WERI-Rb-1 (cell line): ENCODE results near the gene LRFN3.

ENCODE experiments used
- DNase-seq: peaks from one replicate; pipeline ENCODE4 v3.0.0-alpha.2; 2020
- H3K27ac ChIP-seq: fragments of 250-450 bp; sonication (Bioruptor Pico); 2 replicates; pipeline ENCODE4 v1.5.1; 2020; ENCODE audit warnings: mild to moderate bottlenecking, moderate library complexity
- H3K27me3 ChIP-seq: fragments of 250-450 bp; sonication (Bioruptor Pico); 2 replicates; pipeline ENCODE4 v1.5.1; 2021; ENCODE audit warnings: mild to moderate bottlenecking, low read depth, moderate library complexity; ENCODE audit not compliant: insufficient read depth, severe bottlenecking
- H3K36me3 ChIP-seq: fragments of 250-450 bp; sonication (Bioruptor Pico); 2 replicates; pipeline ENCODE4 v1.5.1; 2020; ENCODE audit warnings: mild to moderate bottlenecking, moderate library complexity
- H3K4me3 ChIP-seq: 2 replicates; pipeline ENCODE4 v1.5.1; 2011; ENCODE audit warnings: low read depth, mild to moderate bottlenecking, control low read depth, low read length
- H3K9me3 ChIP-seq: fragments of 250-450 bp; sonication (Bioruptor Pico); 2 replicates; pipeline ENCODE4 v1.5.1; 2021; ENCODE audit warnings: mild to moderate bottlenecking, moderate library complexity; ENCODE audit not compliant: severe bottlenecking
- CTCF ChIP-seq: IDR thresholded peaks from 2 replicates; pipeline ENCODE4 v1.5.1; 2011; ENCODE audit warnings: low read depth, mild to moderate bottlenecking, control low read depth, inconsistent platforms, low read length

LRFN3 gene

GRCh38 chr19:35899547-35900214 lies 36.5 kb upstream of the LRFN3 start:
- no peaks in the 10 kb centered on the region for H3K9me3 ChIP-seq
- peak overlapping the region; percentile 82 for H3K4me3 ChIP-seq
- no peak for TF ChIP-seq CTCF
- H3K27ac ChIP-seq = peak overlapping the region; percentile 81
- peak; percentile 87 for DNase-seq
- H3K27me3 ChIP-seq = no peaks in the 10 kb centered on the region
- H3K36me3 ChIP-seq = peaks cover 30% of the 10 kb centered on the region

- Histone ChIP-seq H3K27me3 (no peaks in the 10 kb centered on the region), H3K9me3 (no peaks in the 10 kb centered on the region), H3K4me3 (peak overlapping the region; percentile 82), H3K27ac (peak overlapping the region; percentile 81), H3K36me3 (peaks cover 17% of the 10 kb centered on the region)
- no peak for TF ChIP-seq CTCF
- DNase-seq = no peak
Measured at GRCh38 chr19:35901055-35901644, 35.0 kb upstream of the LRFN3 start.

GRCh38 chr19:35901854-35902661 lies 34.1 kb upstream of the LRFN3 start, which contains the start of gene HCST:
Gene HCST, plus strand, starts transcription at chr19:35902529. Its CDS starts 65 bp downstream, at chr19:35902594.
- Histone ChIP-seq H3K27me3 (no peaks in the 10 kb centered on the region), H3K4me3 (no peak within 1 kb of the TSS), H3K9me3 (no peaks in the 10 kb centered on the region), H3K36me3 (peaks cover 11% of the 10 kb centered on the region), H3K27ac (no peak within 1 kb of the TSS)
- TF ChIP-seq CTCF = no peak
- peak; percentile 34 for DNase-seq

- Histone ChIP-seq H3K9me3 (no peaks in the 10 kb centered on the region), H3K4me3 (no peak overlapping the region), H3K27me3 (no peaks in the 10 kb centered on the region), H3K27ac (no peak overlapping the region), H3K36me3 (peaks cover 1% of the 10 kb centered on the region)
- DNase-seq = no peak
- TF ChIP-seq CTCF = no peak
Measured at GRCh38 chr19:35902870-35903475, 33.2 kb upstream of the LRFN3 start.

GRCh38 chr19:35903550-35904179 lies 32.5 kb upstream of the LRFN3 start:
- H3K9me3 ChIP-seq = no peaks in the 10 kb centered on the region
- no peaks in the 10 kb centered on the region for H3K27me3 ChIP-seq
- no peak for DNase-seq
- H3K27ac ChIP-seq = no peak overlapping the region
- H3K36me3 ChIP-seq = no peaks in the 10 kb centered on the region
- TF ChIP-seq CTCF = no peak
- H3K4me3 ChIP-seq = no peak overlapping the region
